BE2C (cell line): ENCODE results near the gene AMER2.

Experiments used
- DNase-seq: peaks from one replicate; pipeline ENCODE4 v3.0.0-alpha.2; 2020
- H3K27me3 ChIP-seq: fragments of 250-450 bp; sonication (Bioruptor Pico); 2 replicates; pipeline ENCODE4 v1.5.1; 2020; ENCODE audit warnings: mild to moderate bottlenecking
- H3K36me3 ChIP-seq: fragments of 250-450 bp; sonication (Bioruptor Pico); 2 replicates; pipeline ENCODE4 v1.5.1; 2020; ENCODE audit warnings: mild to moderate bottlenecking
- H3K4me1 ChIP-seq: fragments of 250-450 bp; sonication (Bioruptor Pico); 2 replicates; pipeline ENCODE4 v1.5.1; 2020
- H3K4me3 ChIP-seq: 2 replicates; pipeline ENCODE4 v1.5.1; 2011; ENCODE audit warnings: low read depth, low read length
- H3K9me3 ChIP-seq: fragments of 250-450 bp; sonication (Bioruptor Pico); 2 replicates; pipeline ENCODE4 v1.5.1; 2020
- CTCF ChIP-seq: IDR thresholded peaks from 2 replicates; pipeline ENCODE4 v1.5.1; 2012; ENCODE audit warnings: mild to moderate bottlenecking, low read depth, low read length

AMER2 gene

DNA sequence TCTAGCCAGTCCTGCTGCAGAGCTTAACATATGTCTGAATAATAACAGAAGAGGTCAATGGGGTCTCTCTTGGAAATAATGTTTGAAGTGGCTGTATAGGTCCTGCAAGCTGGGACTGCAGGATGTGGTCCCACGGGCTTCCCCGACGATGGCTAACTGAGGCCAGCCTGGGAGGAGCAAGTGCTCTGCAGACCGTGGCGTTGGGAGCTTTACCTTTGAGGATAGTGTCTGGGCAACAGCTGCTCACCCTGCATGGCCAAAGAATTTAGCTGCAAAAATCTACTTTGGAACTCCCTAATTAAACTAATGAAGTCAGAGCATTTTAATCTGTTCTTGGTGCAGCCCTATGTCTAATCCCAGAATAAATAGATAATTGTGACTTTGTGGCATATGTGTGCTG, 18.2 kb upstream of the AMER2 start:
- Histone ChIP-seq H3K27me3 (peaks cover 16% of the 10 kb centered on the region), H3K36me3 (no peaks in the 10 kb centered on the region), H3K4me1 (no peaks in the 10 kb centered on the region), H3K9me3 (no peaks in the 10 kb centered on the region), H3K4me3 (no peak overlapping the region)
- no peak for TF ChIP-seq CTCF
- no peak for DNase-seq

- DNase-seq, result no peak
- H3K36me3 ChIP-seq, result no peaks in the 10 kb centered on the region
- peaks cover 16% of the 10 kb centered on the region for H3K27me3 ChIP-seq
- no peak overlapping the region for H3K4me3 ChIP-seq
- no peak for TF ChIP-seq CTCF
- no peaks in the 10 kb centered on the region for H3K4me1 ChIP-seq
- no peaks in the 10 kb centered on the region for H3K9me3 ChIP-seq
These were observed 15.5 kb upstream of the AMER2 start for GRCh38 chr13:25187596-25187995.

- TF ChIP-seq CTCF, result no peak
- DNase-seq, result no peak
- Histone ChIP-seq H3K36me3 (no peaks in the 10 kb centered on the region), H3K27me3 (peaks cover 18% of the 10 kb centered on the region), H3K4me1 (no peaks in the 10 kb centered on the region), H3K4me3 (no peak overlapping the region), H3K9me3 (no peaks in the 10 kb centered on the region)
These were observed 14.1 kb upstream of the AMER2 start for GRCh38 chr13:25186187-25186586.

DNA sequence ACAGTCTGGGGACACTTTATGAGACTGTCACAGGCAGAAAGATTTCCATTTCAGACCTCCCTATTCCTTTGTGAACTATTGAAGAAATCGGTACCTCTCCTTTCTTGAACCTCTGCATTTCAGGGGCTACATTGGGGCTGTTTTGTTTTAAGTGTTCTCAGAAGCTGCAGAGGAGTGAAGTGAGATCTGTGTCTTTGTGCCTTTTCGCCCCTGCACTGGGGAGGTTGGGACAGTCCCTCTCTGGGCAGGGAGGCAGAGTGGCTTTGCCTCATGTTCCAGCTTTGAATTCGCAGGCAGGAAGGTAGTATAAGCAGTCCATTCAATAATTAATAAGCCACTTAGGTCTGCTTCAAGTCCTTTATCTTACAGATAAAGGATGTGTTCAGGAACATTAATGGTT, 9.5 kb upstream of the AMER2 start:
- Histone ChIP-seq H3K36me3 (no peaks in the 10 kb centered on the region), H3K4me1 (no peaks in the 10 kb centered on the region), H3K4me3 (no peak overlapping the region), H3K27me3 (peaks cover 14% of the 10 kb centered on the region; the same call in 1 of the 2 replicates), H3K9me3 (no peaks in the 10 kb centered on the region)
- TF ChIP-seq CTCF, result no peak
- DNase-seq, result no peak

- no peaks in the 10 kb centered on the region for H3K4me1 ChIP-seq
- DNase-seq, result no peak
- H3K36me3 ChIP-seq, result no peaks in the 10 kb centered on the region
- no peak for TF ChIP-seq CTCF
- H3K27me3 ChIP-seq, result peaks cover 9% of the 10 kb centered on the region; the same call in 1 of the 2 replicates
- H3K4me3 ChIP-seq, result no peak overlapping the region
- no peaks in the 10 kb centered on the region for H3K9me3 ChIP-seq
These were observed 8.9 kb upstream of the AMER2 start for GRCh38 chr13:25180775-25181537.
